Activated CD4-positive, alpha-beta T cell treated with anti-CD3 and anti-CD28 coated beads, Interleukin-2, amount 50 U/mL, for 24 hours (primary cell): ENCODE results near the gene CNTNAP2.

Experiments
- DNase-seq, 2 donors: peaks; one replicate each; pipeline ENCODE4 v3.0.0-alpha.2; 2020; ENCODE audit warnings: low read depth in 1 of 2, low spot score in 1 of 2

CNTNAP2 gene

GRCh38 chr7:147305827-147306226, 1189.2 kb downstream of the CNTNAP2 start:
- no peak for DNase-seq

DNA sequence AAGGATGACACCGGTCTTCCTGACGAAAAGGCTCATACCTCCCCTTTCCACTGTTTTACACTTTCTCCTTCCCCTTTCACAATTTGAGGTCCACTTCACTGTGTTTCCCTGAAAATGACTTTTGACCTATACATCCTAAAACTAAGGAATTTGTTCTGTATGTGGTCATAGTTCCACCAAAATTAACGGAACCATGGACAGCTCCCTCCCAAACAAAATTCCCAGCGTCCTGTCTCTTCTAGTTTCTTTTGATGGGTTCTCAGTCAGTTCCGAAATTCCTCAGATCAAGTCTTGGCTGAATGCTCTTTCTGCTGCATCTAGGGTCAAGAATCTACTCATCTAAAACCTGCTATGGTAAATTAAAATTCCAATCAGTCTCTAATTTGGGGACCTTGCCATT, 1191.9 kb downstream of the CNTNAP2 start:
- DNase-seq: no peak

GRCh38 chr7:147311336-147311735, 1194.7 kb downstream of the CNTNAP2 start:
- no peak for DNase-seq

DNA sequence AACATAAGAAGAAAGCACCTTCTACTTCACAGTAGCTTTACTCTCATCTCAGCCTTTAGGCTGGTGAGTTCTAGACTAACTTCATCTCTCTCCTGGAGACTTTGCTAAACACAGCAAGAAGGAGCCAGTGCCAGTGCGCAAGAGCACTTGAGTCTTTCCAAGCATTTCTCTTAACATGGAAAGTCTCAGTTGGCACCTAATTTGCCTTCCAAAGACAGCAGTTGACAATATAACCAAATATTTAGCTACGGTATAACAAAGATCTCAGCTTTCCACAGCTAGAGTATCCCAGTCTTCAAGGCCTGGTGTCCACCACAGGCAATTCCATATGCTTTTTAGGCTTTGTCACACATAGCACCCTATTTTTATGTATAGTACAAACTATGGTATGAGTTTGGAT, 1204.9 kb downstream of the CNTNAP2 start:
- no peak for DNase-seq

DNA sequence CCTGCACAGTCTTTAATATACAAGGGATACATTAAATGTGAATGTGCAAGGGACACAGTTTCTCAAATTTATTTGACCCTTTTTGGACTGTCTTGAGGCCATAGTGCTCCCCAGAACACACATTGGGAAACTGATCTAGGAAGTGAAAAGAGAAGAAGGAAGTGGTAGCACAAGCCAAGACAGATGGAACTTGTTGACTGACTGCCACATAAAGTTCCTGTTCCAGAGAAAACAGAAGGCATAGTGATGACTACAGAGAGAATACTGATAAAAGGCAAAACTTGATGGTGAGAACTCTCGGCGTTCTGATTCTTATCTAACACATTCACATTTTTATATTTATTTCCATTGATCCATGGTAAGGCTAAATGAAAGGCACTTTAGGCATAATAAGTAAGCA, 1216.4 kb downstream of the CNTNAP2 start:
- DNase-seq: no peak

- DNase-seq: no peak
These were observed 1246.5 kb downstream of the CNTNAP2 start for GRCh38 chr7:147363101-147363500.

DNA sequence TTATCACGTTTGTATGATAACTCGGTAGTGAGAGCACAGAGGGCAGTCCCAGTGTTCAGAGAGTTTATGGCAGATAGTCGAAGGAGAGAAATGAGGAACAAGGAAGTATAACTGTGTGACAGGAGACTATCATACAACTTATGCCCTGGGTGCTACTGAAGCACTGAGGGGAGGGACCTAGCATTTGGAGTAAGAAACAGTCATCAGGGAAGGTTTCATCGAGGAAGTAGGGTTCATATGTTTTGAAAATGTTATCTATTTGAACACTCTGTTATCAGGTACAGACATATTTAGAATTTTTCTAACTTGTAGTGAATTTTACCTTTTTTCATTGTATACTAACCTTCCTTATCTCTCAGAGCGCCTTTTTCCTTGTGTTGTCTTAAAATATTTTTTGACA, 1259.6 kb downstream of the CNTNAP2 start:
- DNase-seq: no peak

- DNase-seq: no peak
These were observed 1264.3 kb downstream of the CNTNAP2 start for GRCh38 chr7:147380926-147381325.

- no peak for DNase-seq
These were observed 1277.7 kb downstream of the CNTNAP2 start for GRCh38 chr7:147394329-147394728.

- no peak for DNase-seq
These were observed 1283.7 kb downstream of the CNTNAP2 start for GRCh38 chr7:147400221-147400689.

DNA sequence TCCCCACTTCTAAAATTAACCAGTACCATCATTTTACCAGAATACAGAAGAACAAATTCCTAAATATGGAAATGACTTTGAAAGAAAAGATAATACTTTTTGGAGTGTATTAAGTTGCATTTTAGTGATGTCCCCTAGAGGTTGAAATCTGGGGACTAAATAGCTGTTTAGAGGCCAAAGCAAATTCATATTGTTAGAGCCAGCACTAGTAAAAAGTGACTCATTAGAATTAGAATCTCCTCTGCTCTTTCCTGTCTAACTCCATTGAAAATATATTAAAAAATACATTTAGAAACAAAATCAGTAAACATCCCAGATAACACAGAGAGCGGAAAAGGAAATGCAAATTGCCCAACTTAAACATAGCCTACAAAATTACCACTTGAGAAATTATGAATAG, 1284.3 kb downstream of the CNTNAP2 start:
- DNase-seq: no peak

GRCh38 chr7:147405621-147406020, 1289.0 kb downstream of the CNTNAP2 start:
- no peak for DNase-seq

- no peak for DNase-seq
These were observed 1290.0 kb downstream of the CNTNAP2 start for GRCh38 chr7:147406521-147407135.

DNA sequence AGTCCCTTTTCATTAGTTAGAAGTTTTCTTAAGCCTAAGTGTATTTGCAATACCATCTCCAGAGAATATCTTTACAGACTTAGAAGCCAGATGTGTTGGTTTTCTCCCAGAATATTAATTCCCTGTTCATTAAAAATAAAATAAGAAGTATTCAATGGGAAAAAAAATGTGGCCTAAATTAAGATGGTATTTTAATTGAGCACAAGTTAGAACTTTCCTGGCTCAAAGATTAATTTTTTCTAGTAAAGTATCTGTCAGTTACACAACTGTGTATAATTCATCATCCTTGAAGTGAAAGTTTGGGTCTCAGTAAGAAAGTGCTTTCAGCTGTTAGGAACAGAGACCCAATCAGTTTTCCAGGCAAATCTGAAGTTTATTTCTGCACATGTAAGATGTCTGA, 1294.5 kb downstream of the CNTNAP2 start:
- no peak for DNase-seq

DNA sequence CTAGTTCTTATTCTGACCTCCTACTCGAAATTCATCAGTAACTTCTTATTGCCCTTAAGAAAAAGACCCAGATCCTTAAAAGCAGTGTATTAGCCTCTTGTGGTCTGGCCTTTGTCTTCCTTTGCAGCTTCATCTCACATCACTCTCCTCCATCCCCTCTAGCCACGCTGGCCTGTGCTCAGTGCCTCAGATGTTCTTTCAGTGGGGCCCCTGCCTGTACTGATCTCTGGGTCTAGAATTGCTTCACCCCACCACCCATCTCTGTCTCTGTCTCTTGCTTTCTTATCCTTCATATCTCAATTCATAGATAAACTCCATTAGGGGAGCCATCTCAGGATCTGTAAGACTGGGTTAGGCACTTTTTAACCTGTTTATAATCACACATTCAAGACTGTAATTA, 1295.5 kb downstream of the CNTNAP2 start:
- no peak for DNase-seq

DNA sequence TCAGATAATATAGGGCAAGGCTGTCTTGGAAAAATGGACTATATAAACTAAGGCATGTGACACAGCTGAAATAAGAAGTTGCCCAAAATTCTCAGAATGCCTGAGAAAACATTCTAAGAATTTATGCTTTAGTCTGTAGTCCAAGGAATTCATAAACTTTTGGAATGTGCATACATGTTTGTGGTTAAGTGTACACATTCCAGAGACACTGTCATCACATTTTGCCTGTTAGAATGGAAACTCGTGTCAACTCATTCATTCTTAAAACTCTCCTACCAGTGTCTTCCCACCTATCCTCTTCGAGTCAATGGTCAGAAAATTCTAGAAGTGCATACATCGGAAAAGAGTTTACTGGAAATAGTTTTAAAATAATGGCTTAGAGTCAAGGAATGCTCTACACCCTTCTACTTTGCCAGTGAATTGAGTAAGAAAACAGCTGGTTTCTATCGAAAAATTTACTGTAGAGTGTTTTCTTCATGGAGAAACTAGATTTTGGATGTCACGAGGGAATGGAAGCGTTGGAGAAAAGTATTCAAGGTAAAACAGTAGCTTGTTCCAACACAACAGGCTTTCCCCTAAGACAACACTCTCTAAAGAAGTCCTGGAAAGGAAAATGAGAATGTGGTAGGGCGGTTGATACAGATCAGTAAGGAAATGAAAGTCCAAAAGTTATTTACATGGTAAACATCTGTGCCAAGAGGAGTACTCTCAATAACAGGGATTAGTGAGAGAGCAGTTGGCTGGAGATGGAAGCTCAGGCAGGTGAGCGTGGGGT, 1296.4 kb downstream of the CNTNAP2 start:
- no peak for DNase-seq

DNA sequence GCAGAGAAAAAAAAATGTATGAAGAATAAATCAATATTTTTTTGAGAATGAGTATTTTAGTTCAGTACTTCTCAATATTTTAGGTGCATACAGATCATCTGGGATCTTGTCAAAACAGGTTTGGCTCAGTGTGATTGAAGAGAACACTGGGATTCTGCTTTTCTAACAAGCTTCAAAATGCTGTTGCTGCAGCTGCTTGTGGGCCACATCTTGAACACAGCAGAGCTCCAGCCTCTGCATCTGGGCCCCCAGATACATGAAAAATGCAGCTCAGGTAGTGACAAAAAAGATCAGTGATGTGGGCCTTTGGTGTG, 1296.9 kb downstream of the CNTNAP2 start:
- DNase-seq: no peak

DNA sequence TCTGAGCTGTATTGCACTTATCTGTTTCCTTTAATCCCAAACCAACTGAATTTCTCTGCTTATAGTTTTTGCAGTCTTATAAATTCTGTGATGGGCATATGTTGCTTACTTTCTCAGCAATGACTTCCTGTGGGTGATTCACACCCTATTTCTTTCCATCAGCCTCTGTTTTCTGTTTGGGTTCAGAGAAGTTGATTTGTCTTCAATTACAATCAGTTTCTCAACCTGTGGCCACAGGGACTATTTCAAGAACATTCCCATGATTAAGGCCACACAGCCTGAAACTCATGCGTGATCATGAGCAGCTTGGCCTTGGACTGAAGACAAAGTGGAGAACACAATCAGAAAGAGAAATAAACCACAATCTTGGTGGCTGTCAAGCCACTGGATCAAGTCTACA, 1299.4 kb downstream of the CNTNAP2 start:
- no peak for DNase-seq

DNA sequence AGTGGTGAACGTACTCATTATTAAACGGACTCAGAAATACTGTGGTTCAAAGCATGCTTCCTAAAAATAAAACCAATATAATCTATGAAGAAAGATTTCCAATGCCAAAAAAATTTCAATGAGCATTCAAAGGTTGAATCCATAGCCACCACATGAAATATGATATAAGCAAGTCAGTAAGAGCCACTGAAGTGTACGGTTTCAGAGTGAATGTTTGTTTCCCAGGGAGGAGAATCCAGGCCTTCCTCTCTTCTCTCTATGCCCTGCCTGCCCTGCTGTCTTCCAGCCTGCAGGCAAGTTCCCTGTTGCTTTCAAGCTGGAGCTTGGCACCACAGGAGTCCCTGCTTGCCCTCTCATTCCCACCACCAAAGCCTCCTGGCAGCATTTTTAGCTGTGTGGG, 1302.4 kb downstream of the CNTNAP2 start:
- no peak for DNase-seq

DNA sequence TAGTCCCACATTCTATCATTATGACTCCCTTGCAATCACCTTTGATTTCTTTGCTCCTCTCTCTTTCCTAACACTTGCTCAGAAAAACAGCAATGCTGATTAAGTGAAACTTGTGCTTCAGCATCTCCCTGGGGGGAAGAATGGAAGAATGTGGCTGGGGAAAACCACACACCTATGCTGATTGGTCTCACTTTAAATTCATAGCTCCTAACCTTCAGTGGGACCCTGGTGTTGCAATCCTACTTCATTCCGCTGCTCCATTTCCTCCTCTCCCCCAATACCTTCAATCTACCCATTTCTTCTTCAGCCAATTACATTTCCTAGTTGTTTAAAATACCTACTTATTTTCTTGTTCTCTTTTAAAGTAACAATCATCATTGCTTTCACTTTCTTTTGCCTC, 1307.3 kb downstream of the CNTNAP2 start:
- no peak for DNase-seq

- no peak for DNase-seq
These were observed 1311.5 kb downstream of the CNTNAP2 start for GRCh38 chr7:147428075-147428474.

GRCh38 chr7:147429961-147430360, 1313.4 kb downstream of the CNTNAP2 start:
- no peak for DNase-seq

- no peak for DNase-seq
These were observed 1315.5 kb downstream of the CNTNAP2 start for GRCh38 chr7:147432079-147432478.
